Testis (tissue), 2 donors: ENCODE results near the gene PRIM2.
"Not testable (repeated sequence)": the region's sequence is repeated elsewhere in the genome, so short reads cannot be mapped to it uniquely, and the experiment has no call there.

Experiments
- POLR2A ChIP-seq: fragments of 450-650 bp; IDR thresholded peaks from one replicate; pipeline ENCODE4 v1.6.1; 2017; ENCODE audit warnings: antibody characterized with exemption, mild to moderate bottlenecking, moderate library complexity
- TF ChIP-seq, protein P1 (sequence below), 3 experiments: fragments of 450-650 bp in 2 of 3; fragments of 200-600 bp in 1 of 3; sonication (generic) in 1 of 3; IDR thresholded peaks; one replicate each; pipeline ENCODE4 v1.5.1; 2016 to 2019; ENCODE audit warnings: antibody characterized with exemption in 3 of 3, mild to moderate bottlenecking in 2 of 3, moderate library complexity in 1 of 3

- TF ChIP-seq, protein P1, sequence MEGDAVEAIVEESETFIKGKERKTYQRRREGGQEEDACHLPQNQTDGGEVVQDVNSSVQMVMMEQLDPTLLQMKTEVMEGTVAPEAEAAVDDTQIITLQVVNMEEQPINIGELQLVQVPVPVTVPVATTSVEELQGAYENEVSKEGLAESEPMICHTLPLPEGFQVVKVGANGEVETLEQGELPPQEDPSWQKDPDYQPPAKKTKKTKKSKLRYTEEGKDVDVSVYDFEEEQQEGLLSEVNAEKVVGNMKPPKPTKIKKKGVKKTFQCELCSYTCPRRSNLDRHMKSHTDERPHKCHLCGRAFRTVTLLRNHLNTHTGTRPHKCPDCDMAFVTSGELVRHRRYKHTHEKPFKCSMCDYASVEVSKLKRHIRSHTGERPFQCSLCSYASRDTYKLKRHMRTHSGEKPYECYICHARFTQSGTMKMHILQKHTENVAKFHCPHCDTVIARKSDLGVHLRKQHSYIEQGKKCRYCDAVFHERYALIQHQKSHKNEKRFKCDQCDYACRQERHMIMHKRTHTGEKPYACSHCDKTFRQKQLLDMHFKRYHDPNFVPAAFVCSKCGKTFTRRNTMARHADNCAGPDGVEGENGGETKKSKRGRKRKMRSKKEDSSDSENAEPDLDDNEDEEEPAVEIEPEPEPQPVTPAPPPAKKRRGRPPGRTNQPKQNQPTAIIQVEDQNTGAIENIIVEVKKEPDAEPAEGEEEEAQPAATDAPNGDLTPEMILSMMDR (IDR thresholded peaks at IDR 0.05) = not testable (repeated sequence)
- not testable (repeated sequence) for TF ChIP-seq POLR2A
Measured at GRCh38 chr6:57480194-57480593, 162.8 kb downstream of the PRIM2 start.
